Breast epithelium (tissue), 3 donors: ENCODE measurements around the gene P3H2.

Experiments
- CTCF ChIP-seq, 3 donors: fragments of 450-650 bp; IDR thresholded peaks; one replicate each; pipeline ENCODE4 v1.5.1; 2016 to 2017; ENCODE audit warnings: antibody characterized with exemption in 3 of 3, mild to moderate bottlenecking in 3 of 3, moderate library complexity in 3 of 3
- POLR2A ChIP-seq: fragments of 450-650 bp; IDR thresholded peaks from one replicate; pipeline ENCODE4 v1.6.1; 2016; ENCODE audit warnings: antibody characterized with exemption, mild to moderate bottlenecking, moderate library complexity

- TF ChIP-seq CTCF (IDR thresholded peaks at IDR 0.05) (no peak), POLR2A (no peak)
Measured at GRCh38 chr3:189999718-190000117, 121.0 kb downstream of the P3H2 start.
